ENCODE results near the gene BCAS3. TPM values are rescaled to one million over a fixed set of nuclear protein-coding genes. Genes with fewer than 3 reads are reported as not detected.

The BCAS3 gene
- total RNA-seq, 2 donors from 2014 or later, result 44.1 to 71.5 TPM

DNA sequence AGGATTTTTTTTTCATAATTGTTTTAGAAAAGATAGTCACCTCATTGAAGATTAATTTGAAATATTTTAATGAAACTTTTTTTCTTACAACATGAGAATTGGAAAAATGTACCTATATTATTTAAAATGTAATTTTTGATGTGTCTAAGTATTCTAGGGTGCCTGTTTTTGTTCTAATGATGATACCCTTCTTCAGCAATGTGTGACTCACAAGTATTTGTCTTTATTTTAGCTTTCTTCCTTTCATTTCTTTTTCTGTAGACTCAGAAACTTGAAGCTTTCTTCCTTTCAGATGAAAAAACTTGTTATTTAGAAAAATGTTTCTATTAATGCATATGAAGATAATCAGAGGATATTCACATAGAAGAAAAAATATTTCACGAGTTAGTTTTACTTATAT lies 231.8 kb downstream of the BCAS3 start:
- no peaks in the 10 kb centered on the region for H3K9me3 ChIP-seq
- intact Hi-C loops (cut with DNase I), result no loop called here
- WGBS, 2 donors, result 76 to 92% methylated on average over 1 of the region's 1 CpG
- H3K4me3 ChIP-seq, result no peak overlapping the region
- no peak for TF ChIP-seq POLR2A (IDR thresholded peaks at IDR 0.05)
- TF ChIP-seq, protein P1, sequence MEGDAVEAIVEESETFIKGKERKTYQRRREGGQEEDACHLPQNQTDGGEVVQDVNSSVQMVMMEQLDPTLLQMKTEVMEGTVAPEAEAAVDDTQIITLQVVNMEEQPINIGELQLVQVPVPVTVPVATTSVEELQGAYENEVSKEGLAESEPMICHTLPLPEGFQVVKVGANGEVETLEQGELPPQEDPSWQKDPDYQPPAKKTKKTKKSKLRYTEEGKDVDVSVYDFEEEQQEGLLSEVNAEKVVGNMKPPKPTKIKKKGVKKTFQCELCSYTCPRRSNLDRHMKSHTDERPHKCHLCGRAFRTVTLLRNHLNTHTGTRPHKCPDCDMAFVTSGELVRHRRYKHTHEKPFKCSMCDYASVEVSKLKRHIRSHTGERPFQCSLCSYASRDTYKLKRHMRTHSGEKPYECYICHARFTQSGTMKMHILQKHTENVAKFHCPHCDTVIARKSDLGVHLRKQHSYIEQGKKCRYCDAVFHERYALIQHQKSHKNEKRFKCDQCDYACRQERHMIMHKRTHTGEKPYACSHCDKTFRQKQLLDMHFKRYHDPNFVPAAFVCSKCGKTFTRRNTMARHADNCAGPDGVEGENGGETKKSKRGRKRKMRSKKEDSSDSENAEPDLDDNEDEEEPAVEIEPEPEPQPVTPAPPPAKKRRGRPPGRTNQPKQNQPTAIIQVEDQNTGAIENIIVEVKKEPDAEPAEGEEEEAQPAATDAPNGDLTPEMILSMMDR (IDR thresholded peaks at IDR 0.05), result no peak
- no peaks in the 10 kb centered on the region for H3K36me3 ChIP-seq (replicated peaks in 1 of 2; ENCODE audit: insufficient read depth in 1 of 2, low read depth in 2 of 2)
- ATAC-seq (no peak), DNase-seq (no peak)
- no peak overlapping the region for H3K27ac ChIP-seq
- no peaks in the 10 kb centered on the region for H3K4me1 ChIP-seq
- no peaks in the 10 kb centered on the region for H3K27me3 ChIP-seq

DNA sequence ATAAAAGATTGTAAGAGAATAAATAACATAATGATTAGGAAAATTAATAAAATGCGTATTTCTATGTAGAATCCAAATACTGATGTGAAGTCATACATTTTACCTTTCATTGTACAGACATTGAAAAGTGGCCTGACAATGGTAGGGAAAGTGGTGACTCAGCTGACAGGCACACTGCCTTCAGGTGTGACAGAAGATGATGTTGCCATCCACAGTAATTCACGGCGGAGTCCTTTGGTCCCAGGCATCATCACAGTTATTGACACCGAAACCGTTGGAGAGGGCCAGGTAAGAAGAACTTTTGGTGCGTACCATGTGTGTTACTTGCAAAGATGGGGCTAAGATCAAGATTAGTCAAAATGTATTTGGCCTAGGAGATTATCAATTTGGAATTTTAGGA lies 232.8 kb downstream of the BCAS3 start:
- Histone ChIP-seq H3K36me3 (replicated peaks in 1 of 2; ENCODE audit: insufficient read depth in 1 of 2, low read depth in 2 of 2) (no peaks in the 10 kb centered on the region), H3K27me3 (no peaks in the 10 kb centered on the region), H3K27ac (no peak overlapping the region), H3K9me3 (no peaks in the 10 kb centered on the region), H3K4me1 (no peaks in the 10 kb centered on the region), H3K4me3 (no peak overlapping the region)
- intact Hi-C loops (cut with DNase I), result no loop called here
- ATAC-seq (no peak), DNase-seq (no peak)
- TF ChIP-seq, protein P1 (IDR thresholded peaks at IDR 0.05), result no peak
- TF ChIP-seq POLR2A (IDR thresholded peaks at IDR 0.05), result no peak
- 96 to 97% methylated on average over 6 of the region's 6 CpGs for WGBS, 2 donors

DNA sequence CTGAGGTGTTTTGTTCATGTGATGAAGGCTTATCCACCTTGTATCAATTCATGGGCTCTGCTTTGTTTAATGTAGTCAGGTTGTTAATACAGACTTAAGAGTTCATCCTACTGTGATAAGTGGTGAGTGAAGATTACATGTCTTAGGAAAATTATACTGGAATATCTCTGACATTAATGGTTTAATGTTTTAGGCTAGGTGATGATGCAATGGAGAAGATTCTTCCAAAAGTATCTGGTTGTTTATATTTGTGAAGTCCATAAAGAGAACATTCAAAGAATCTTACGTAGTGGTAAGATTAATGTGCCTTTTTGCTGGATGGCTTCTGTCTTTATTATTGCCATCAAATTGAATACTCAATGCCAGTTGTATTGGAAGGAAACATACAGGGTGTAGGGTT lies 236.4 kb downstream of the BCAS3 start:
- 95 to 100% methylated on average over 1 of the region's 1 CpG for WGBS, 2 donors
- H3K4me1 ChIP-seq, result no peaks in the 10 kb centered on the region
- peaks cover 0 to 6% (median 0%) of the 10 kb centered on the region in 3 donors for H3K9me3 ChIP-seq
- ATAC-seq (no peak), DNase-seq (no peak)
- no peak overlapping the region for H3K4me3 ChIP-seq
- no peaks in the 10 kb centered on the region for H3K27me3 ChIP-seq
- no peak for TF ChIP-seq POLR2A (IDR thresholded peaks at IDR 0.05)
- TF ChIP-seq, protein P1 (IDR thresholded peaks at IDR 0.05), result no peak
- H3K27ac ChIP-seq, result no peak overlapping the region
- intact Hi-C loops (cut with DNase I), result no loop called here
- H3K36me3 ChIP-seq (replicated peaks in 1 of 2; ENCODE audit: insufficient read depth in 1 of 2, low read depth in 2 of 2), result no peaks in the 10 kb centered on the region

DNA sequence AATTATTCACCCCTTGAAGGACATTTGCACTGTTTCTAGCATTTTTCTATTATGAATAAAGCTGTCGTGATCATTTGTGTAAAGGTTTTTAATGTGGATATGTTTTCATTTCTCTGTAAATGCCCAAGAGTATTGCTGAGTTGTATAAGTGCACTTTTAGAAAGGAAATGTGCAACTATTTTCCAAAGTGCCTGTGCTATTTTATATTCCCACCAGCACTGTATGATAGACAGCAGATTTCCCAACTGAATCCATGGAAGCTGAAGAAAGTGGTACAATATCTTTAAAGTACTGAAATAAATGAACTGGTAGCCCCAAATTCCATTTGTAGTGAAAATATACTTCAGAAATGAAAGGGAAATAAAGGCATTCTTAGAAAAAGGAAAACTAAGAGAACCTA lies 238.4 kb downstream of the BCAS3 start:
- WGBS, 2 donors, result 86 to 100% methylated on average over 1 of the region's 1 CpG
- Histone ChIP-seq H3K27me3 (no peaks in the 10 kb centered on the region), H3K4me1 (no peaks in the 10 kb centered on the region), H3K36me3 (replicated peaks in 1 of 2; ENCODE audit: insufficient read depth in 1 of 2, low read depth in 2 of 2) (no peaks in the 10 kb centered on the region), H3K27ac (no peak overlapping the region), H3K9me3 (peaks cover 0 to 6% (median 0%) of the 10 kb centered on the region in 3 donors), H3K4me3 (no peak overlapping the region)
- no peak for ATAC-seq
- intact Hi-C loops (cut with DNase I), result no loop called here
- TF ChIP-seq POLR2A (IDR thresholded peaks at IDR 0.05), result no peak
- TF ChIP-seq, protein P1 (IDR thresholded peaks at IDR 0.05), result no peak
- no peak for DNase-seq

DNA sequence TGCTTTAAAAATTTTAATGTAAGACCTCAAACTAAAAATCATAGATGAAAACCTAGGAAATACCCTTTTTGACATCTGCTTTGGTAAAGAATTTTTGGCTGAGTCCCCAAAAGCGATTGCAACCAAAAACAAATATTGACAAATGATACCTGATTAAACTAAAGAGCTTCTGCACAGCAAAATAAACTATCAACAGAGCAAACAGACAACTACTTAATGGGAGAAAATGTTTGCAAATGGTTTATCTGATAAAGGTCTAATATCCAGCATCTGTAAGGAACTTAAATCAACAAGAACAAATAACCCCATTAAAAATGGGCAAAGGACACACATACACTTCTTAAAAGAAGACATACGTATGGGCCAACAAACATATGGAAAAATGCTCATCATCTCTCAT lies 242.5 kb downstream of the BCAS3 start:
- 62 to 66% methylated on average over 2 of the region's 2 CpGs for WGBS, 2 donors
- DNase-seq, result no peak

More for the DNA sequence above, 242.5 kb downstream of the BCAS3 start:
- ATAC-seq, result no peak
- H3K27ac ChIP-seq, result no peak overlapping the region
- no peaks in the 10 kb centered on the region for H3K27me3 ChIP-seq
- H3K4me3 ChIP-seq, result no peak overlapping the region
- no peak for TF ChIP-seq POLR2A (IDR thresholded peaks at IDR 0.05)
- TF ChIP-seq, protein P1 (IDR thresholded peaks at IDR 0.05), result no peak
- H3K4me1 ChIP-seq, result no peaks in the 10 kb centered on the region
- intact Hi-C loops (cut with DNase I), result no loop called here
- peaks cover 0 to 6% (median 0%) of the 10 kb centered on the region in 3 donors for H3K9me3 ChIP-seq
- H3K36me3 ChIP-seq (replicated peaks in 1 of 2; ENCODE audit: insufficient read depth in 1 of 2, low read depth in 2 of 2), result no peaks in the 10 kb centered on the region

Measured in body of pancreas (tissue), 4 donors.